Measurements from ENCODE around the gene TMEM141.
"Not testable (repeated sequence)": the region's sequence is repeated elsewhere in the genome, so short reads cannot be mapped to it uniquely, and the experiment has no call there.

TMEM141 gene

DNA sequence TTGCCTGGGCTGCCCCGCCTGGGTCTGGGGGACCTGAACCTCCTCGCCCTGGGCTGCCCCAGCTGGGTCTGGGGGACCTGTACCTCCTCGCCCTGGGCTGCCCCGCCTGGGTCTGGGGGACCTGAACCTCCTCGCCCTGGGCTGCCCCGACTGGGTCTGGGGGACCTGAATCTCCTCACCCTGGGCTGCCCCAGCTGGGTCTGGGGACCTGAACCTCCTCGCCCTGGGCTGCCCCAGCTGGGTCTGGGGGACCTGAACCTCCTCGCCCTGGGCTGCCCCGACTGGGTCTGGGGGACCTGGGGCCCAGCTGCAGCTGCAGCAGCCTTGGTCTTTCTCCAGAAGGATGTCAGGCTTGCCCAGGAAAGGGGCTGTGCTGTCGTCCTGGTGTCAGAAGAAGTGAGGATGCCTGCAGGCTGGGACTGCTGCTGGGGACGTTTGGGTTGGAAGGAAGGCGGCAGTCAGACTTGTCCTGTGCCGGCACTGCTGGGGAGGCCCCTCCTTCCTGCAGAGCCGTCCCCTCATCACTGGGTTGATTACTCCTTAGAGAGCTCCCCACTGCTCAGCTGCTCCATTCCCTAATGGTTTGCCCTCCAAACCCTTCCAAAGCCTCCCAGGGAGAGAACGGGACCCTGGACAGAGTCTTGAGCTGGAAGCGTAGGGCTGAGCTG is 42.4 kb downstream of the TMEM141 start:
- DNase-seq (ENCODE audit: low read depth) = not testable (repeated sequence)

DNA sequence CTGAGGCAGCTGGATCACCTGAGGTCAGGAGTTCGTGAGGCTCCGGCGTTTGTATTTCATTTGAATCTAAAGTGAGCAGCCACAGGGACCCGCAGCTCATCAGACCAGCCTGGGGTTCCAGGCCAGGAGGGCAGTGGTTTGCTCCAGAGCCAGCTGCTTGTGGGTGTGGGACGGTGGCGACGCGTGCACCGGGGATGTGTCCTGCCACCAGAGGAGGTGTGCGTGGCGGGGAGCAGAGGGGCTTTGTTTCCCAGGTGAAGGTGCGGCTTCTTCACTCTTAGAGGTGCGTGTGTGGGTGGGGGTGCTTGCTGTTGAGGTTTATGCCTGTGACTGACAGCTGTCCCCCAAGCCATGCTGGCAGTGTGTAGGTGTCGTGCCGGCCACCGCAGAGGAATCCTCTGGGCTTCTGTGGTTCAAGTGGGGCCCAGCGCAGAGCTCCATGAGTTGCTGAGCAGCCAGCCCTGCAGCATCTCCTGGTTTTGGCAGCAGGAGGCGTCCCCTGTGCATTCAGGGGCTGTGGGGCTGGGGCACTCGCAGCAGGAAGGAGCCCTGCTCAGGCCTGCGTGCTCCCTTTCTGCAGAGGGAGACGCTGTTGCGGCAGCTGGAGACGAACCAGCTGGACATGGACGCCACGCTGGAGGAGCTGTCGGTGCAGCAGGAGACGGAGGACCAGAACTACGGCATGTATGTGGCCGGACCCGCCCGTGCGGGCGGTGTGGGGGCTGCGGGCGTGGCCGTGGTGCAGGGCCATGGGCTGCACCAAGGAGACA is 44.2 kb downstream of the TMEM141 start:
- no peak for DNase-seq (ENCODE audit: low read depth)

GRCh38 chr9:136835932-136836904 is 45.1 kb downstream of the TMEM141 start:
- no peak for DNase-seq (ENCODE audit: low read depth)

DNA sequence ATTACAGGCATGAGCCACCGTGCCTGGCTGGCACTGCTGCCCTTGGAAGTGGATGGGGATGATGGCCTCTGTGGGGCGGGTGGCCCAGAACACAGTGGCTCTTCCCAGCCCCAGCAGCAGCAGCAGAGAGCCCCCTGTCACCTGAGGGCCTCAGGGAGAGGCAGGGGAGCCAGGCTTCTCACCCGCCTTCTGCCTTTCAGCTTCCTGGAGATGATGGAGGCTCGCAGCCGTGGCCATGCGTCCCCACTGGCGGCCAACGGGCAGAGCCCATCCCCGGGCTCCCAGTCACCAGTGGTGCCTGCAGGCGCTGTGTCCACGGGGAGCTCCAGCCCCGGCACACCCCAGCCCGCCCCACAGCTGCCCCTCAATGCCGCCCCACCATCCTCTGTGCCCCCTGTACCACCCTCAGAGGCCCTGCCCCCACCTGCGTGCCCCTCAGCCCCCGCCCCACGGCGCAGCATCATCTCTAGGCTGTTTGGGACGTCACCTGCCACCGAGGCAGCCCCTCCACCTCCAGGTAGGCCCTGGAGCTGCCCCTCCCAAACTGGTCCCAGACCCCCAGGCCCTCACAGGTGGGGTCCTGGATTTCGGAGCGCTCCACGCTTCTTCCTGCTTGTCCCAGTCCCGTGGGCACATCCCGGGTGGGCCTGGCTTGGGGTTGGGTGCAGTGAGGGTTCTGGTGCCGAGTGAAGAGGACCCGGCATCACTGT is 46.2 kb downstream of the TMEM141 start:
- no peak for DNase-seq (ENCODE audit: low read depth)

- not testable (repeated sequence) for DNase-seq (ENCODE audit: low read depth)
Measured at GRCh38 chr9:136837856-136838277, 46.7 kb downstream of the TMEM141 start.

GRCh38 chr9:136838314-136839228 is 47.4 kb downstream of the TMEM141 start:
- no peak for DNase-seq (ENCODE audit: low read depth)

GRCh38 chr9:136839229-136840139 is 48.3 kb downstream of the TMEM141 start:
- DNase-seq (ENCODE audit: low read depth) = no peak

- DNase-seq (ENCODE audit: low read depth) = no peak
Measured at GRCh38 chr9:136840140-136840876, 49.2 kb downstream of the TMEM141 start.

DNA sequence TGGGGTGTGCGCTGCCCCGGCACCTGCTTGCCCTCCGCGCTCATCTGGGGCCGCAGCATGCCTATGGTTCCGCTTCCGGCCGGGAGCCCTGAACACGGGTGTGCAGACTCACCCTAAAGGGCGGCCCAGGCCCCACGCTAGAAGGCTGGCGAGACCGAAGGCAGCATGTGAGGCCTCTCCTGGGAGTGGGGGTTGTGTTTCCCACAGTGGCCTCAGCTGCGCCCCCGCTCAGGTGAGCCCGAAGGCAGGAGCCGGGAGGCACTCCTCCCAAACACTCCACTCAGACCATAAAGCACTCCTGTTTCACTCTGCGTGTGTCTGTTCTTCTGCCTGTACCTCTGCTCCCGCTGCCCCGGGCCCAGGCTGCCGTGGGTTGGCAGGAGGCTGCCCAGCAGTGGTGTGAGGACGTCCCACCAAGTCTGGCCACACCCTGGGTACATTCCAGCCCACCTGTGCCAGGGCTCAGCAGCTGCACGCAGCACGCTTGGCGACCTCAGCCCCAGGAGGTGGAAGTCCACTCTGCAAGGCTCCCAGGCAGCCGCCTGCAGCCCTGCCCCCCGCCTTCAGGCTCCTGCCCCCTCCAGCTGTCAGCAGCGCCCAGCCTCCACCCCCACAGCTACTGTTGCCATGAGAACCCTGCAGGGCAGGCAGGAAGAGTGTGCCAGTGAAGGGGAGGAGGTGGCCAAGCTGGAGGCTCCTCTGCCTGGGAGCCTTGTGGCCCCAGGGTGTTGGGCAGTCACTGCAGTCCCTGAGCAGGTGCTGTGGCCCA is 49.9 kb downstream of the TMEM141 start:
- peak; percentile 76 for DNase-seq (ENCODE audit: low read depth)

- not testable (repeated sequence) for DNase-seq (ENCODE audit: low read depth)
Measured at GRCh38 chr9:136841646-136842379, 50.7 kb downstream of the TMEM141 start.

- DNase-seq (ENCODE audit: low read depth) = peak; percentile 80
Measured at GRCh38 chr9:136842380-136842948, 51.3 kb downstream of the TMEM141 start, which contains the start of gene AJM1. Gene AJM1 (plus strand): TSS chr9:136842478. CDS start chr9:136844415, 1,937 bp downstream.

Measured in EH (cell line).